ENCODE measurements around the gene SHKBP1.

The SHKBP1 gene

DNA sequence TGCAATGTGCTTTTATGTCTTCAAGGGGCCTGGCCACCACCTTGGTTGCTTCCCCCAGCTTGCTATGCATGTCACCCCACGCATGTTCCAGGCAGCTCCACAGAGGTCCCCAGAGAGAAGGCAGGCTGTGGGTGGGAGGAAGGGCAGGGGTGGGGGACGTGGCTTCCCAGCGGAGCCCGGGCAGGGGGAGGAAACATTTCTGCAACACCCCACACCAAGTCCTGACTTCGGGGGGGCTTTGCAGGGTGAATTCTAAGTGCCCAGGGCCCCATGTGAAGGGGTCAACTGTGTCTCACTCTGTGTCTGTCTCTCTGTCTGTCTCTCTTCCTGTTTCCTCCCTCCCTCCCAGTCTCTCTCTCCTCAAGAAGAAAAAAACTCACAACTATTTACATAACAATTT lies 64.1 kb downstream of the SHKBP1 start:
- Histone ChIP-seq H3K18ac (ENCODE audit: low read length) (peak overlapping the region; percentile 16), H3K27ac (ENCODE audit: low read depth, low read length) (no peak overlapping the region)

More for the DNA sequence above, 64.1 kb downstream of the SHKBP1 start:
- Histone ChIP-seq H4K5ac (ENCODE audit: low read length) (no peak overlapping the region), H3K4me1 (ENCODE audit: control insufficient read depth, low read depth, low read length) (peaks cover 5% of the 10 kb centered on the region), H3K9ac (ENCODE audit: low read length) (no peak overlapping the region), H3K23ac (ENCODE audit: low read length) (peak overlapping the region; percentile 3), H3K27me3 (ENCODE audit: insufficient read depth, low read length, poor library complexity) (no peaks in the 10 kb centered on the region), H3K4me3 (ENCODE audit: low read length) (no peak overlapping the region), H2BK15ac (replicated peaks; ENCODE audit: low read depth) (no peak overlapping the region), H3K4ac (ENCODE audit: low read depth, low read length) (no peak overlapping the region), H3K79me1 (ENCODE audit: low read length) (no peaks in the 10 kb centered on the region), H3K4me2 (ENCODE audit: low read length) (no peak overlapping the region), H3K79me2 (ENCODE audit: control insufficient read depth, insufficient read depth, low read length) (no peaks in the 10 kb centered on the region), H3K56ac (ENCODE audit: low read length) (peak overlapping the region; percentile 54), H2BK5ac (ENCODE audit: low read length) (no peak overlapping the region), H2AK5ac (ENCODE audit: low read length) (no peak overlapping the region), H3K36me3 (ENCODE audit: control insufficient read depth, insufficient read depth, low read length) (no peaks in the 10 kb centered on the region), H2BK120ac (ENCODE audit: low read depth, low read length) (no peak overlapping the region), H4K8ac (ENCODE audit: low read depth, low read length) (no peak overlapping the region)
- no CpG with 5 or more reads among the region's 5 CpGs for WGBS (ENCODE audit: extremely low coverage, insufficient coverage, low lambda C conversion rate)
- no peak for DNase-seq

Measured in mesendoderm (in vitro differentiated cells).